ENCODE data around the gene C3orf18.

DNA sequence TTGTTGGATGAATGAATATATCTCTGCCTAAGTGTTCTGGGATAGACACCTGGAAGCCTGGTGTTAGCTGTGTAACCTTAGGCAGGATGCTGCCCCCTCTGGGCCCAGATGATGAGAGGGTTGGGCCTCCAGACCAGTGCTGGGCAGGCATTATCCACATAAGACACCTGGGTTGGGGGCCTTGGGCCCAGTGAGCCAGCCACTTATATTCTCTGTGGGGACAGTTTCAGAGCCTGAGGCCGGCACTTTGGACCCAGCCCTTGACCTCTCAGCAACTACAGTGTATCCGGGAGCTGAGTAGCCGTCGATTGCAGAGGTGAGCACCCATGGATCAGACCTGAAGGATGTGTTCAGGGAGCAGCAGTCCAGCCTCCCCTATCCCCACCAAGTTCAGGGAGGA is 3.9 kb upstream of the C3orf18 start:
- TF ChIP-seq, protein P1, sequence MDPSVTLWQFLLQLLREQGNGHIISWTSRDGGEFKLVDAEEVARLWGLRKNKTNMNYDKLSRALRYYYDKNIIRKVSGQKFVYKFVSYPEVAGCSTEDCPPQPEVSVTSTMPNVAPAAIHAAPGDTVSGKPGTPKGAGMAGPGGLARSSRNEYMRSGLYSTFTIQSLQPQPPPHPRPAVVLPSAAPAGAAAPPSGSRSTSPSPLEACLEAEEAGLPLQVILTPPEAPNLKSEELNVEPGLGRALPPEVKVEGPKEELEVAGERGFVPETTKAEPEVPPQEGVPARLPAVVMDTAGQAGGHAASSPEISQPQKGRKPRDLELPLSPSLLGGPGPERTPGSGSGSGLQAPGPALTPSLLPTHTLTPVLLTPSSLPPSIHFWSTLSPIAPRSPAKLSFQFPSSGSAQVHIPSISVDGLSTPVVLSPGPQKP (CRISPR knock-in tag; IDR thresholded peaks at IDR 0.05): no peak
- TF ChIP-seq ESRRA (IDR thresholded peaks at IDR 0.05; ENCODE audit: borderline replicate concordance, low read depth) (no peak), DPF2 (IDR thresholded peaks at IDR 0.05) (no peak), CTBP1 (IDR thresholded peaks at IDR 0.05; ENCODE audit: borderline replicate concordance) (no peak), XRCC5 (IDR thresholded peaks at IDR 0.05; ENCODE audit: low read depth, low read length) (no peak), ZNF121 (CRISPR knock-in tag; conservative IDR thresholded peaks at IDR 0.05) (no peak), HNRNPK (IDR thresholded peaks at IDR 0.05; ENCODE audit: low read depth, low read length, poor library complexity, severe bottlenecking) (no peak), NR4A1 (CRISPR knock-in tag; IDR thresholded peaks at IDR 0.05) (no peak), NR4A1 (tag; IDR thresholded peaks at IDR 0.05) (no peak), MTA3 (IDR thresholded peaks at IDR 0.05; ENCODE audit: borderline replicate concordance) (no peak), HCFC1 (IDR thresholded peaks at IDR 0.05; ENCODE audit: low read depth, low read length) (no peak)
- TF ChIP-seq, protein P2, sequence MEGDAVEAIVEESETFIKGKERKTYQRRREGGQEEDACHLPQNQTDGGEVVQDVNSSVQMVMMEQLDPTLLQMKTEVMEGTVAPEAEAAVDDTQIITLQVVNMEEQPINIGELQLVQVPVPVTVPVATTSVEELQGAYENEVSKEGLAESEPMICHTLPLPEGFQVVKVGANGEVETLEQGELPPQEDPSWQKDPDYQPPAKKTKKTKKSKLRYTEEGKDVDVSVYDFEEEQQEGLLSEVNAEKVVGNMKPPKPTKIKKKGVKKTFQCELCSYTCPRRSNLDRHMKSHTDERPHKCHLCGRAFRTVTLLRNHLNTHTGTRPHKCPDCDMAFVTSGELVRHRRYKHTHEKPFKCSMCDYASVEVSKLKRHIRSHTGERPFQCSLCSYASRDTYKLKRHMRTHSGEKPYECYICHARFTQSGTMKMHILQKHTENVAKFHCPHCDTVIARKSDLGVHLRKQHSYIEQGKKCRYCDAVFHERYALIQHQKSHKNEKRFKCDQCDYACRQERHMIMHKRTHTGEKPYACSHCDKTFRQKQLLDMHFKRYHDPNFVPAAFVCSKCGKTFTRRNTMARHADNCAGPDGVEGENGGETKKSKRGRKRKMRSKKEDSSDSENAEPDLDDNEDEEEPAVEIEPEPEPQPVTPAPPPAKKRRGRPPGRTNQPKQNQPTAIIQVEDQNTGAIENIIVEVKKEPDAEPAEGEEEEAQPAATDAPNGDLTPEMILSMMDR (IDR thresholded peaks at IDR 0.05 in 2 of 3, conservative IDR thresholded peaks at IDR 0.05 in 1 of 3; ENCODE audit: insufficient read depth in 2 of 3, low read depth in 1 of 3, low read length in 3 of 3): no peak
- TF ChIP-seq, protein P3, sequence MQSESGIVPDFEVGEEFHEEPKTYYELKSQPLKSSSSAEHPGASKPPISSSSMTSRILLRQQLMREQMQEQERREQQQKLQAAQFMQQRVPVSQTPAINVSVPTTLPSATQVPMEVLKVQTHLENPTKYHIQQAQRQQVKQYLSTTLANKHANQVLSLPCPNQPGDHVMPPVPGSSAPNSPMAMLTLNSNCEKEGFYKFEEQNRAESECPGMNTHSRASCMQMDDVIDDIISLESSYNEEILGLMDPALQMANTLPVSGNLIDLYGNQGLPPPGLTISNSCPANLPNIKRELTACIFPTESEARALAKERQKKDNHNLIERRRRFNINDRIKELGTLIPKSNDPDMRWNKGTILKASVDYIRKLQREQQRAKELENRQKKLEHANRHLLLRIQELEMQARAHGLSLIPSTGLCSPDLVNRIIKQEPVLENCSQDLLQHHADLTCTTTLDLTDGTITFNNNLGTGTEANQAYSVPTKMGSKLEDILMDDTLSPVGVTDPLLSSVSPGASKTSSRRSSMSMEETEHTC (IDR thresholded peaks at IDR 0.05): no peak
- TF ChIP-seq, protein P4, sequence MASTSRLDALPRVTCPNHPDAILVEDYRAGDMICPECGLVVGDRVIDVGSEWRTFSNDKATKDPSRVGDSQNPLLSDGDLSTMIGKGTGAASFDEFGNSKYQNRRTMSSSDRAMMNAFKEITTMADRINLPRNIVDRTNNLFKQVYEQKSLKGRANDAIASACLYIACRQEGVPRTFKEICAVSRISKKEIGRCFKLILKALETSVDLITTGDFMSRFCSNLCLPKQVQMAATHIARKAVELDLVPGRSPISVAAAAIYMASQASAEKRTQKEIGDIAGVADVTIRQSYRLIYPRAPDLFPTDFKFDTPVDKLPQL (IDR thresholded peaks at IDR 0.05; ENCODE audit: extremely low read depth, insufficient read length): no peak
- TF ChIP-seq, protein P5, sequence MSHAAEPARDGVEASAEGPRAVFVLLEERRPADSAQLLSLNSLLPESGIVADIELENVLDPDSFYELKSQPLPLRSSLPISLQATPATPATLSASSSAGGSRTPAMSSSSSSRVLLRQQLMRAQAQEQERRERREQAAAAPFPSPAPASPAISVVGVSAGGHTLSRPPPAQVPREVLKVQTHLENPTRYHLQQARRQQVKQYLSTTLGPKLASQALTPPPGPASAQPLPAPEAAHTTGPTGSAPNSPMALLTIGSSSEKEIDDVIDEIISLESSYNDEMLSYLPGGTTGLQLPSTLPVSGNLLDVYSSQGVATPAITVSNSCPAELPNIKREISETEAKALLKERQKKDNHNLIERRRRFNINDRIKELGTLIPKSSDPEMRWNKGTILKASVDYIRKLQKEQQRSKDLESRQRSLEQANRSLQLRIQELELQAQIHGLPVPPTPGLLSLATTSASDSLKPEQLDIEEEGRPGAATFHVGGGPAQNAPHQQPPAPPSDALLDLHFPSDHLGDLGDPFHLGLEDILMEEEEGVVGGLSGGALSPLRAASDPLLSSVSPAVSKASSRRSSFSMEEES (CRISPR knock-in tag; IDR thresholded peaks at IDR 0.05): no peak
